ENCODE data around the gene TBC1D4.

DNA sequence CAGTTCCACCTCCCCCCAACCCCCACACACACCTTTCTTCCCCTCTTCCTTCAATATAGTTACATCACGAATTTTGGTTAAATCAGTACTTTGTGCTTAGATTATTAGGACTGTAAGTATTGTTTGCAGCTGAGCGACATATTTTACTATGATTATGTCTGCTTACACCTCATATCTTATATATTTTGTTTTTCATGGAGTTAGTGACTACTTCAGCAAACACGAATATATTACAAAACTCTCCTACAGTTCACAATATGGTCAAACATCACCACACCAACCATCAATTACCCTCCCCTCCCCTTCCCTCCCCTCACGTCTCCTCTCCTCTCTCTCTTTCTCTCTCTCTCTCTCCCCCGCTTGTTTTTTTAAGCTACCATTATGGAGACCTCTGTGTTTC, 152.9 kb downstream of the TBC1D4 start:
- TF ChIP-seq, protein P1, sequence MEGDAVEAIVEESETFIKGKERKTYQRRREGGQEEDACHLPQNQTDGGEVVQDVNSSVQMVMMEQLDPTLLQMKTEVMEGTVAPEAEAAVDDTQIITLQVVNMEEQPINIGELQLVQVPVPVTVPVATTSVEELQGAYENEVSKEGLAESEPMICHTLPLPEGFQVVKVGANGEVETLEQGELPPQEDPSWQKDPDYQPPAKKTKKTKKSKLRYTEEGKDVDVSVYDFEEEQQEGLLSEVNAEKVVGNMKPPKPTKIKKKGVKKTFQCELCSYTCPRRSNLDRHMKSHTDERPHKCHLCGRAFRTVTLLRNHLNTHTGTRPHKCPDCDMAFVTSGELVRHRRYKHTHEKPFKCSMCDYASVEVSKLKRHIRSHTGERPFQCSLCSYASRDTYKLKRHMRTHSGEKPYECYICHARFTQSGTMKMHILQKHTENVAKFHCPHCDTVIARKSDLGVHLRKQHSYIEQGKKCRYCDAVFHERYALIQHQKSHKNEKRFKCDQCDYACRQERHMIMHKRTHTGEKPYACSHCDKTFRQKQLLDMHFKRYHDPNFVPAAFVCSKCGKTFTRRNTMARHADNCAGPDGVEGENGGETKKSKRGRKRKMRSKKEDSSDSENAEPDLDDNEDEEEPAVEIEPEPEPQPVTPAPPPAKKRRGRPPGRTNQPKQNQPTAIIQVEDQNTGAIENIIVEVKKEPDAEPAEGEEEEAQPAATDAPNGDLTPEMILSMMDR (conservative IDR thresholded peaks at IDR 0.05; ENCODE audit: low read length), result no peak
- no peak for TF ChIP-seq EZH2phosphoT487 (IDR thresholded peaks at IDR 0.05; ENCODE audit: borderline replicate concordance)
